IMR-90 (cell line): ENCODE data around the gene RAB8A. TPM values are rescaled to one million over a fixed set of nuclear protein-coding genes. Genes with fewer than 3 reads are reported as not detected.

Experiments used
- ATAC-seq: fragments of 200-7000 bp; cut with Tn5 transposase; 2 replicates; pipeline ENCODE4 v1.9.1; 2020; ENCODE audit warnings: low read depth, mild to moderate bottlenecking, moderate library complexity
- BruUV-seq: library from RNA; stranded (reverse); fragments of 400-500 nt; replicated peaks from 2 replicates; lab custom pipeline; 2021; lab: Mats Ljungman, UMichigan
- CTCF ChIA-PET: fragments of 300-600 bp; formaldehyde crosslinking; extraction: SDS; loops from one replicate; lab custom pipeline; 2021; ENCODE audit warnings: antibody characterized with exemption; lab: Yijun Ruan, JAX
- POLR2A ChIA-PET: fragments of 300-600 bp; sonication (Branson Sonifier 250); formaldehyde crosslinking; loops from one replicate; lab custom pipeline; 2022; ENCODE audit warnings: antibody characterized with exemption; ENCODE audit not compliant: unreplicated experiment; lab: Charles Lee
- DNase-seq: peaks from one replicate; pipeline ENCODE4 v3.0.0; 2013
- H2AFZ ChIP-seq: replicated peaks from 2 replicates; pipeline ENCODE3; 2013; ENCODE audit warnings: low read length, mild to moderate bottlenecking; ENCODE audit not compliant: poor library complexity
- H2AK5ac ChIP-seq: 2 replicates; pipeline ENCODE4 v1.6.1; 2013; ENCODE audit warnings: low read depth, low read length, inconsistent platforms
- H2AK9ac ChIP-seq: replicated peaks from 2 replicates; pipeline ENCODE3; 2013; ENCODE audit warnings: mild to moderate bottlenecking, low read depth, low read length, moderate library complexity; ENCODE audit not compliant: poor library complexity
- H2BK120ac ChIP-seq: 2 replicates; pipeline ENCODE4 v1.6.1; 2013; ENCODE audit warnings: low read depth, low read length, inconsistent platforms
- H2BK15ac ChIP-seq: 3 replicates; pipeline ENCODE4 v1.6.1; 2013; ENCODE audit warnings: low read depth, low read length, inconsistent platforms
- H2BK20ac ChIP-seq: 2 replicates; pipeline ENCODE4 v1.6.1; 2013; ENCODE audit warnings: low read depth, mild to moderate bottlenecking, inconsistent platforms, low read length, moderate library complexity
- H2BK5ac ChIP-seq: 2 replicates; pipeline ENCODE4 v1.6.1; 2013; ENCODE audit warnings: mild to moderate bottlenecking, low read depth, low read length, inconsistent platforms; ENCODE audit not compliant: poor library complexity, severe bottlenecking
- H3K14ac ChIP-seq: replicated peaks from 2 replicates; pipeline ENCODE4 v1.6.1; 2013; ENCODE audit warnings: low read depth, low read length, inconsistent platforms
- H3K18ac ChIP-seq: 2 replicates; pipeline ENCODE4 v1.6.1; 2013; ENCODE audit warnings: low read depth, low read length, control low read depth
- H3K23ac ChIP-seq: 2 replicates; pipeline ENCODE4 v1.6.1; 2013; ENCODE audit warnings: low read depth, low read length, inconsistent platforms
- H3K27ac ChIP-seq: 2 replicates; pipeline ENCODE4 v1.5.1; 2013; ENCODE audit warnings: mild to moderate bottlenecking, control low read depth, low read length; ENCODE audit not compliant: insufficient read depth
- H3K27me3 ChIP-seq: 2 replicates; pipeline ENCODE4 v1.6.1; 2013; ENCODE audit warnings: low read length; ENCODE audit not compliant: control insufficient read depth, insufficient read depth
- H3K36me3 ChIP-seq: 2 replicates; pipeline ENCODE4 v1.6.1; 2013; ENCODE audit warnings: low read length, mixed read lengths; ENCODE audit not compliant: control insufficient read depth, insufficient read depth
- H3K4ac ChIP-seq: 2 replicates; pipeline ENCODE4 v1.6.1; 2013; ENCODE audit warnings: low read depth, low read length, inconsistent platforms
- H3K4me1 ChIP-seq: 2 replicates; pipeline ENCODE4 v1.6.1; 2013; ENCODE audit warnings: low read length, mixed read lengths; ENCODE audit not compliant: control insufficient read depth, insufficient read depth
- H3K4me2 ChIP-seq: 2 replicates; pipeline ENCODE4 v1.6.1; 2013; ENCODE audit warnings: low read depth, mild to moderate bottlenecking, control low read depth, low read length, moderate library complexity
- H3K4me3 ChIP-seq: 2 replicates; pipeline ENCODE4 v1.5.1; 2013; ENCODE audit warnings: low read depth, mild to moderate bottlenecking, control low read depth, low read length, moderate library complexity; ENCODE audit not compliant: insufficient read depth
- H3K56ac ChIP-seq: 2 replicates; pipeline ENCODE4 v1.6.1; 2013; ENCODE audit warnings: low read length, inconsistent platforms; ENCODE audit not compliant: insufficient read depth; ENCODE audit errors: extremely low read depth
- H3K79me1 ChIP-seq, 2 experiments: 2 replicates each; pipeline ENCODE4 v1.6.1; 2013; ENCODE audit warnings: low read length in 2 of 2, inconsistent platforms in 1 of 2, low read depth in 1 of 2
- H3K9ac ChIP-seq: 2 replicates; pipeline ENCODE4 v1.6.1; 2013; ENCODE audit warnings: low read depth, low read length, control low read depth
- H3K9me1 ChIP-seq: 2 replicates; pipeline ENCODE4 v1.6.1; 2013; ENCODE audit warnings: low read length, inconsistent platforms; ENCODE audit not compliant: insufficient read depth
- H3K9me3 ChIP-seq: 2 replicates; pipeline ENCODE4 v1.6.1; 2013; ENCODE audit warnings: low read length; ENCODE audit not compliant: control insufficient read depth, insufficient read depth
- H4K20me1 ChIP-seq: 2 replicates; pipeline ENCODE4 v1.6.1; 2013; ENCODE audit warnings: low read length, inconsistent platforms; ENCODE audit not compliant: insufficient read depth
- H4K5ac ChIP-seq: 2 replicates; pipeline ENCODE4 v1.6.1; 2013; ENCODE audit warnings: mild to moderate bottlenecking, low read depth, low read length, control low read depth
- H4K8ac ChIP-seq, 2 experiments: 2 replicates each; pipeline ENCODE4 v1.6.1; 2013; ENCODE audit warnings: low read depth in 2 of 2, low read length in 2 of 2, control low read depth in 1 of 2, inconsistent platforms in 1 of 2
- H4K91ac ChIP-seq: 2 replicates; pipeline ENCODE4 v1.6.1; 2013; ENCODE audit warnings: low read depth, low read length, inconsistent platforms; ENCODE audit not compliant: insufficient read depth
- RCOR1 ChIP-seq: IDR thresholded peaks from 2 replicates; pipeline ENCODE4 v1.6.1; 2012; ENCODE audit warnings: mild to moderate bottlenecking, low read length, improper control_type of control experiment; ENCODE audit not compliant: insufficient replicate concordance
- WGBS, 2 experiments: methylation state at CpG; one replicate each; pipeline versions ENCODE4 v1.1.5 to v1.1.7; 2013; ENCODE audit warnings: missing lambda C conversion rate in 2 of 2; ENCODE audit not compliant: insufficient read length in 1 of 2; ENCODE audit errors: extremely low coverage in 2 of 2; 5-methylcytosine and 5-hydroxymethylcytosine counted together
- dilution Hi-C: fragments of 300-500 bp; cut with HindIII; formaldehyde crosslinking; loops from one replicate; pipeline ENCODE4 v1.14.3; 2018; ENCODE audit warnings: low sequenced_read_pairs; ENCODE audit not compliant: unreplicated experiment
- in situ Hi-C: fragments of 300-500 bp; cut with MboI; formaldehyde crosslinking; loops from 3 replicates; pipeline ENCODE4 v1.14.3; 2019; ENCODE audit warnings: low sequenced_read_pairs, inconsistent platforms, mixed read lengths
- intact Hi-C: fragments of 100-400 bp; cut with micrococcal nuclease; formaldehyde crosslinking; loops from 2 replicates; pipeline ENCODE4 v1.10.0; 2022
- polyA plus RNA-seq, 3 experiments: library from polyadenylated mRNA; depleted of rRNA; stranded (reverse); fragments of >200 nt; gene quantifications; 2 replicates each; pipeline ENCODE4 v1.2.3, GENCODE V29; 2012; ENCODE audit warnings: low replicate concordance in 1 of 3
- total RNA-seq: library from RNA; depleted of rRNA; stranded (reverse); fragments of >200 nt; gene quantifications from 2 replicates; pipeline ENCODE4 v1.2.3, GENCODE V29; 2012

Gene RAB8A
- total and polyA plus RNA-seq, 2 of the 4 experiments (the other 2 are of a cell fraction): 64.5 to 135 TPM

DNA sequence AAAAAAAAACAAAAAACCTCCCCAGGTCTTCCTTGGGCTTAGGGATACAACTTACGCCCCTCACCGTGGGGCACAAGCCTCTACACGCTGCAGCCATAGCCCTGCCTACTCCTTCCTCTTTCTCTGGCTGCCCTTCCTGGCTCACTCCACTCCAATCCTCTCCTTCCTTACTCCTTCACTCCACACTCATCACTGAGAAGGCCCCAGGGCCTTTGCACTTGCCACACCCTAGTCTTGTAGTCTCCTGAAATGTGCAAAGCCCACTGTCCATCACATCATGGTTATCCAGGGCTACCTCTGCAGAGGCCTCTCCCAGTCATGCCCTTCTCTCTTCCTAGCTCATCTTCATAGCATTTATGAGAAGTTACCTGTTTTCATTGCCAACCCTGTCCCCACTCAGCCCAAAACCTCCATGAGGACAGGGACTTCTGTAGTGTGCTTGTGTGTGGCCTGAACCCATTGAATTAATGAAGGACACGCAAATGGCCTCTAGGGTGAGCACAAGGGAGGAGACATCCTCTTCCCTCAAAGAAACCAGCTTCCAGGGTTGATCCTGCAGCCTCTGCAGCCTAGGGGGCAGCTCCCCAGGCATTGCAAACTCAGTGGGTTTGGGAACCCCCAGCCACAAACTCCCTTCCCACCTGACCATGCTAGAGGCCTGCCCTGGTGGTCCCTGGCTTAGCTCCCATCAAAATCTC, 23.9 kb downstream of the RAB8A start:
- H3K4me3 ChIP-seq: no peak overlapping the region
- 100% methylated on average over 3 of the region's 4 CpGs; no CpG with 5 or more reads in 1 of the 2 experiments for WGBS, 2 experiments
- peaks cover 3 to 9% of the 10 kb centered on the region in 2 experiments; a peak in 2 of 4 replicates for H3K79me1 ChIP-seq
- peaks cover 5% of the 10 kb centered on the region; the same call in 1 of the 2 replicates for H4K20me1 ChIP-seq
- no peaks in the 10 kb centered on the region for H3K9me1 ChIP-seq
- H4K5ac ChIP-seq: no peak overlapping the region
- no peak overlapping the region for H3K27ac ChIP-seq
- H2BK20ac ChIP-seq: no peak overlapping the region
- no peak overlapping the region for H4K8ac ChIP-seq
- no peak overlapping the region for H3K4me2 ChIP-seq
- no peak overlapping the region for H3K4ac ChIP-seq
- no peaks in the 10 kb centered on the region for H3K4me1 ChIP-seq
- no peak overlapping the region for H3K23ac ChIP-seq
- peaks cover 32% of the 10 kb centered on the region for H3K36me3 ChIP-seq
- no peak for DNase-seq
- in situ Hi-C loops (no loop called here), intact Hi-C loops (no loop called here), dilution Hi-C loops (no loop called here)
- no peaks in the 10 kb centered on the region for H3K9me3 ChIP-seq
- ChIA-PET POLR2A (no interaction called here), CTCF (interaction anchor here (1.1 kb wide), 1 partner anchor 13 kb away, joined by 4 read pairs; no protein-coding TSS in a partner anchor)
- no peak overlapping the region for H3K18ac ChIP-seq
- H4K91ac ChIP-seq: no peak overlapping the region
- no peak overlapping the region for H2BK15ac ChIP-seq
- ATAC-seq: no peak
- no peak for TF ChIP-seq RCOR1
- H3K56ac ChIP-seq: no peak overlapping the region
- no peak overlapping the region for H3K14ac ChIP-seq
- no peak overlapping the region for H2AK9ac ChIP-seq
- no peak overlapping the region for H2AK5ac ChIP-seq
- no peak overlapping the region for H3K9ac ChIP-seq
- BruUV-seq: no TSS peak
- no peak overlapping the region for H2BK120ac ChIP-seq
- peak overlapping the region; percentile 10 for H2AFZ ChIP-seq
- H3K27me3 ChIP-seq: no peaks in the 10 kb centered on the region
- H2BK5ac ChIP-seq: no peak overlapping the region
